ENCODE measurements around the gene NLGN1.
"Not testable (repeated sequence)": the region's sequence is repeated elsewhere in the genome, so short reads cannot be mapped to it uniquely, and the experiment has no call there.

- TF ChIP-seq, protein P1, sequence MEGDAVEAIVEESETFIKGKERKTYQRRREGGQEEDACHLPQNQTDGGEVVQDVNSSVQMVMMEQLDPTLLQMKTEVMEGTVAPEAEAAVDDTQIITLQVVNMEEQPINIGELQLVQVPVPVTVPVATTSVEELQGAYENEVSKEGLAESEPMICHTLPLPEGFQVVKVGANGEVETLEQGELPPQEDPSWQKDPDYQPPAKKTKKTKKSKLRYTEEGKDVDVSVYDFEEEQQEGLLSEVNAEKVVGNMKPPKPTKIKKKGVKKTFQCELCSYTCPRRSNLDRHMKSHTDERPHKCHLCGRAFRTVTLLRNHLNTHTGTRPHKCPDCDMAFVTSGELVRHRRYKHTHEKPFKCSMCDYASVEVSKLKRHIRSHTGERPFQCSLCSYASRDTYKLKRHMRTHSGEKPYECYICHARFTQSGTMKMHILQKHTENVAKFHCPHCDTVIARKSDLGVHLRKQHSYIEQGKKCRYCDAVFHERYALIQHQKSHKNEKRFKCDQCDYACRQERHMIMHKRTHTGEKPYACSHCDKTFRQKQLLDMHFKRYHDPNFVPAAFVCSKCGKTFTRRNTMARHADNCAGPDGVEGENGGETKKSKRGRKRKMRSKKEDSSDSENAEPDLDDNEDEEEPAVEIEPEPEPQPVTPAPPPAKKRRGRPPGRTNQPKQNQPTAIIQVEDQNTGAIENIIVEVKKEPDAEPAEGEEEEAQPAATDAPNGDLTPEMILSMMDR (IDR thresholded peaks at IDR 0.05), result not testable (repeated sequence)
- TF ChIP-seq POLR2A (IDR thresholded peaks at IDR 0.05), result not testable (repeated sequence)
Observed at GRCh38 chr3:173594881-173595280, 197.3 kb downstream of the NLGN1 start.
